Adipose tissue (tissue), 3 donors: ENCODE data around the gene NEMP1. TPM values are rescaled to one million over a fixed set of nuclear protein-coding genes. Genes with fewer than 3 reads are reported as not detected.

ENCODE experiments used
- H3K27ac ChIP-seq: one replicate; pipeline ENCODE4 v1.5.1; 2013; ENCODE audit warnings: low read depth, low read length
- WGBS, 3 donors: extraction: QIAGEN DNeasy Blood & Tissue Kit; methylation state at CpG; one replicate each; pipeline ENCODE4 v1.1.7; 2013; 5-methylcytosine and 5-hydroxymethylcytosine counted together
- polyA plus RNA-seq, 3 donors: library from polyadenylated mRNA; stranded (reverse); fragments of 200-250 nt; gene quantifications; one replicate each; pipeline ENCODE4 v1.2.3, GENCODE V29; 2013
- donor health status: healthy with polysubstance abuse.
- donor health status: Bipolar disorder and iron deficiency.
- donor health status: healthy.

The NEMP1 gene
- polyA plus RNA-seq, 3 donors = 1.7 to 2.3 (median 1.8) TPM

GRCh38 chr12:57016348-57016747, 62.2 kb downstream of the NEMP1 start, which contains the start of gene TAC3:
TAC3 (minus strand) TSS chr12:57016529; CDS start chr12:57015797, 732 bp downstream.
- 31 to 63% (median 49%) methylated on average over 5 to 6 of the region's 6 CpGs for WGBS, 3 donors
- no peak within 1 kb of the TSS for H3K27ac ChIP-seq

DNA sequence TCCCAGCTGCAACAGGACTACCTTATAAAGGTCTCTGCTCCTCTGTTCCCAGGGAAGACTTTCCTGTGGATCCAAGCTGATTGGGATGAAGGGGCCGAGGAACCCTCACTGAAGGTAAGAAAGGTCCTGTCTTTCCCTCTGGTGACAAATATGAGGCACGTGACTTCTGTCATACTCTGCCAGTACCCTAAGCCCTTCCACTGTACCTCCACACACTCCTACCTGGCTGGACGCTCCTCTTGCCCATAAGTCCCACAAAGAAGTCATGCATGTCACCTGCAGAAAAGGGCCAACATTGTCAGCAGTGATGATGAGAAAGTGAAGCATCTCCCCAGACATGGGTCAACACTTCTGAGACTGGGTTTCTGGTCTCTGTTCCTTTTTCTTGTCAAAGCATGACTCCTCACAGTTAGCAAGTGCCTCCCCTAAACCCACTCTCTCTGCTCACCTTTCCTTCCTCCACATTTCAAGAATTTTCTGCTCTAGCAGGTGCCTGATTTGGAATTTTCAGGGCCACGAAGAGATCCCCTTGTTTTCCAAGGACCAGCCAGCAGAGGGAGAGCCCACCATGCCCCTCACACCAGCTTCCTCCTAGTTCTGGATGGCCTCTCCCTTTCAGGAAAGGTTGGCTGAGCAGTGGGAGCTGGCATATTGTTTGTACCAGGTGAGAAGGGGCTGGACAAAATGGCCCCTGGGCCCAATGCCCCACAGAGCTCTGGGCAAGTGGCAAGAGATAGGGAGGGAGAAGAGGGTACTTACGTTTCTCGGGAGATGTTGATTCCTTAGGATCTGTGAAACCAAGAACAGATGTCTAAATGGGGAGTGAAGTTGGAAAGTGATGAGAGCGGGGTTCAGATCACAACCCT, 65.8 kb downstream of the NEMP1 start:
- WGBS, 3 donors = 69 to 83% (median 80%) methylated on average over 7 of the region's 7 CpGs

GRCh38 chr12:57011438-57012424, 66.9 kb downstream of the NEMP1 start:
- WGBS, 3 donors = 55 to 74% (median 70%) methylated on average over 12 of the region's 12 CpGs
- no peak overlapping the region for H3K27ac ChIP-seq

More for the DNA sequence above, 65.8 kb downstream of the NEMP1 start:
- no peak overlapping the region for H3K27ac ChIP-seq

- WGBS, 3 donors = 84 to 93% (median 89%) methylated on average over 4 of the region's 4 CpGs
- no peak overlapping the region for H3K27ac ChIP-seq
These were observed 67.9 kb downstream of the NEMP1 start for GRCh38 chr12:57010627-57011247.

GRCh38 chr12:57009949-57010626, 68.5 kb downstream of the NEMP1 start:
- WGBS, 3 donors = 84 to 95% (median 93%) methylated on average over 5 of the region's 5 CpGs
- H3K27ac ChIP-seq = no peak overlapping the region

DNA sequence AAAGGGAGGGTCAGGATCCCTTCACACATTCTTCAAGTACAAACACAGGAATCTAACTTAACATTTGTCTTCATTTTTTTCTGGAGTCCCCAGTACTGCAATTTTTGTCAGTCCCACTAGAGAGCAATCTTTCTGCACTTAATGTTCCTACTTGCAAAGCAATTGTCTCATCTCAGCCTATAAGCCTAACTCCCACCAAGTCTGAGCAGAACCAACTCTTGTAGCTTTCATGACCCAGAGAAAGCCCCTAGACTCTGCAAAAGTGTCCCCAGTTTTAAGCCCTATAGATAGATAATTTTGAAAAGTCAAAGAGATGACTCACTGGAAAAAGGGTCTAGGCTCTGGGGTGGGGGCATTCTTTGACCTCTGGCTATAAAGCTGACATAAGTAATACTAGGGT, 70.4 kb downstream of the NEMP1 start:
- H3K27ac ChIP-seq = no peak overlapping the region

- H3K27ac ChIP-seq = no peak overlapping the region
- 48 to 63% (median 51%) methylated on average over 10 of the region's 10 CpGs for WGBS, 3 donors
These were observed 71.6 kb downstream of the NEMP1 start for GRCh38 chr12:57006809-57007475.

GRCh38 chr12:57005980-57006808, 72.4 kb downstream of the NEMP1 start, which contains the start of gene ZBTB39:
ZBTB39 (minus strand) TSS chr12:57006546; CDS start chr12:57004917, 1,629 bp downstream.
- H3K27ac ChIP-seq = no peak within 1 kb of the TSS
- 0 to 1% (median 0%) methylated on average over 38 to 93 of the region's 94 CpGs for WGBS, 3 donors

Other genes starting within 250 kb of the NEMP1 start
- not detected for gene SDR9C7, start 144.4 kb downstream of the NEMP1 start, polyA plus RNA-seq
- under 1 TPM in 2 of 3 donors, not detected in 1; 0.12 to 0.21 TPM for gene RDH16, start 121.2 kb downstream of the NEMP1 start, polyA plus RNA-seq
- gene ZBTB39, start 72.2 kb downstream of the NEMP1 start, polyA plus RNA-seq = 1 to 10 TPM; 1.2 to 2.2 (median 1.7) TPM
- gene TAC3, start 62.3 kb downstream of the NEMP1 start, polyA plus RNA-seq = not detected
- gene MYO1A, start 28.7 kb downstream of the NEMP1 start, polyA plus RNA-seq = 1 to 10 TPM in 1 of 3 donors, under 1 TPM in 2; 0.08 to 1.5 (median 0.11) TPM
- gene NAB2, start 10.3 kb upstream of the NEMP1 start, polyA plus RNA-seq = 10 to 100 TPM in 2 of 3 donors, 1 to 10 TPM in 1; 3.9 to 26.9 (median 17.1) TPM
- gene STAT6, start 32.6 kb upstream of the NEMP1 start, polyA plus RNA-seq = 100 to 1,000 TPM in 2 of 3 donors, 10 to 100 TPM in 1; 57.2 to 170 (median 120) TPM
- 100 to 1,000 TPM in 2 of 3 donors, 10 to 100 TPM in 1; 28.1 to 414 (median 116) TPM for gene LRP1, start 49.7 kb upstream of the NEMP1 start, polyA plus RNA-seq
- gene LRP1-AS, start 68.8 kb upstream of the NEMP1 start, polyA plus RNA-seq = not detected
- gene NXPH4, start 138.0 kb upstream of the NEMP1 start, polyA plus RNA-seq = 1 to 10 TPM; 2.0 to 4.5 (median 3.4) TPM
- gene SHMT2, start 150.9 kb upstream of the NEMP1 start, polyA plus RNA-seq = 10 to 100 TPM; 39.3 to 71.7 (median 60.8) TPM
- 1 to 10 TPM in 2 of 3 donors, under 1 TPM in 1; 0.72 to 4.5 (median 1.8) TPM for gene STAC3, start 172.4 kb upstream of the NEMP1 start, polyA plus RNA-seq